Sigmoid colon (tissue), 7 donors: Measurements from ENCODE around the gene GYG2. TPM values are rescaled to one million over a fixed set of nuclear protein-coding genes. Genes with fewer than 3 reads are reported as not detected.
A peak's percentile ranks its signal among the peaks of the same experiment; 100 is the strongest.
"Not testable (repeated sequence)": the region's sequence is repeated elsewhere in the genome, so short reads cannot be mapped to it uniquely, and the experiment has no call there.

ENCODE experiments used
- DNase-seq: peaks from one replicate; pipeline ENCODE4 v3.0.0-alpha.2; 2019
- H3K27ac ChIP-seq, 4 donors: fragments of 200-600 bp; sonication (generic); one replicate each; pipeline ENCODE4 v1.5.1; 2016 to 2019; ENCODE audit warnings: mild to moderate bottlenecking in 1 of 4
- H3K27me3 ChIP-seq, 3 donors: fragments of 200-600 bp; sonication (generic); one replicate each; pipeline ENCODE4 v1.5.1; 2019; ENCODE audit warnings: mild to moderate bottlenecking in 1 of 3
- H3K36me3 ChIP-seq, 4 donors: fragments of 200-600 bp; sonication (generic); one replicate each; pipeline ENCODE4 v1.5.1; 2016 to 2019
- H3K4me1 ChIP-seq, 4 donors: fragments of 200-600 bp; sonication (generic); one replicate each; pipeline ENCODE4 v1.5.1; 2017 to 2019
- H3K4me3 ChIP-seq, 4 donors: fragments of 200-600 bp; sonication (generic); one replicate each; pipeline ENCODE4 v1.5.1; 2017 to 2019; ENCODE audit warnings: mild to moderate bottlenecking in 2 of 4, moderate library complexity in 1 of 4
- H3K9me3 ChIP-seq, 4 donors: fragments of 200-600 bp in 3 of 4; sonication (generic) in 3 of 4; one replicate each; pipeline versions ENCODE4 v1.5.1 to v1.6.1; 2013 to 2019
- CTCF ChIP-seq, 4 experiments: fragments of 450-650 bp in 3 of 4; fragments of 200-600 bp in 1 of 4; IDR thresholded peaks; one replicate each; pipeline ENCODE4 v1.5.1; 2016 to 2019; ENCODE audit warnings: antibody characterized with exemption in 4 of 4, mild to moderate bottlenecking in 3 of 4, moderate library complexity in 2 of 4
- EP300 ChIP-seq, 4 donors: sonication (generic); formaldehyde crosslinking; IDR thresholded peaks; one replicate each; pipeline ENCODE4 v1.6.1; 2017; ENCODE audit warnings: antibody characterized with exemption in 4 of 4
- POLR2A ChIP-seq, 2 donors: fragments of 450-650 bp; IDR thresholded peaks; one replicate each; pipeline ENCODE4 v1.6.1; 2016; ENCODE audit warnings: antibody characterized with exemption in 2 of 2, mild to moderate bottlenecking in 2 of 2, moderate library complexity in 2 of 2
- POLR2AphosphoS5 ChIP-seq, 4 donors: sonication (generic); formaldehyde crosslinking; IDR thresholded peaks; one replicate each; pipeline ENCODE4 v1.6.1; 2017; ENCODE audit warnings: antibody characterized with exemption in 4 of 4
- WGBS, 2 donors: extraction: QIAGEN DNeasy Blood & Tissue Kit; methylation state at CpG; one replicate each; pipeline ENCODE4 v1.1.7; 2013; 5-methylcytosine and 5-hydroxymethylcytosine counted together
- intact Hi-C: fragments of 100-400 bp; cut with DNase I; formaldehyde crosslinking; loops from one replicate; pipeline ENCODE4 v1.15.1; 2023
- polyA plus RNA-seq, 3 donors: library from polyadenylated mRNA; stranded (reverse); fragments of 200-250 nt; gene quantifications; one replicate each; pipeline ENCODE4 v1.2.3, GENCODE V29; 2013
- total RNA-seq, 4 donors: library from RNA; depleted of rRNA; stranded (reverse); fragments of >200 nt; gene quantifications; one replicate each; pipeline ENCODE4 v1.1.0, GENCODE V29; 2016
- donor health status: healthy with polysubstance abuse.
- donor health status: Bipolar disorder and iron deficiency.
- donor health status: healthy.

Gene GYG2
- 1 to 10 TPM; 1.6 to 5.0 (median 3.4) TPM for total RNA-seq
- 1 to 10 TPM; 3.2 to 6.0 (median 5.4) TPM for polyA plus RNA-seq

GRCh38 chrX:2828344-2828958 lies at the start of gene GYG2:
GYG2 (plus strand) TSS chrX:2828930; CDS start chrX:2830189, 1,259 bp downstream.
- Histone ChIP-seq H3K4me1 (peaks cover 0 to 15% (median 3%) of the 10 kb centered on the region in 4 donors), H3K36me3 (no peaks in the 10 kb centered on the region), H3K27ac (no peak within 1 kb of the TSS), H3K27me3 (peaks cover 0 to 7% (median 4%) of the 10 kb centered on the region in 3 donors), H3K4me3 (peak within 1 kb of the TSS; percentile 12 to 57 (median 47)), H3K9me3 (no peaks in the 10 kb centered on the region)
- no peak for DNase-seq
- WGBS, 2 donors, result 19 to 20% methylated on average over 56 of the region's 56 CpGs
- TF ChIP-seq POLR2A (IDR thresholded peaks at IDR 0.05) (no peak), EP300 (IDR thresholded peaks at IDR 0.05) (no peak), POLR2AphosphoS5 (IDR thresholded peaks at IDR 0.05) (no peak), CTCF (IDR thresholded peaks at IDR 0.05) (no peak)
- intact Hi-C loops, result no loop called here

GRCh38 chrX:2780472-2781225 lies 48.1 kb upstream of the GYG2 start:
- intact Hi-C loops, H3K9me3 ChIP-seq, DNase-seq, H3K27me3 ChIP-seq, H3K27ac ChIP-seq, H3K36me3 ChIP-seq, H3K4me1 ChIP-seq, H3K4me3 ChIP-seq: not testable (repeated sequence)
- WGBS, 2 donors, result 24 to 72% methylated on average over 12 of the region's 12 CpGs

GRCh38 chrX:2781226-2781571 lies 47.5 kb upstream of the GYG2 start:
- 22 to 69% methylated on average over 1 of the region's 1 CpG for WGBS, 2 donors
- no peak for DNase-seq
- intact Hi-C loops, result no loop called here
- no peaks in the 10 kb centered on the region for H3K36me3 ChIP-seq
- no peaks in the 10 kb centered on the region for H3K4me1 ChIP-seq
- no peak overlapping the region for H3K27ac ChIP-seq
- no peak overlapping the region for H3K4me3 ChIP-seq
- no peaks in the 10 kb centered on the region for H3K9me3 ChIP-seq
- H3K27me3 ChIP-seq, result no peaks in the 10 kb centered on the region
- TF ChIP-seq POLR2A (IDR thresholded peaks at IDR 0.05), result no peak
- TF ChIP-seq CTCF (IDR thresholded peaks at IDR 0.05), result no peak
- TF ChIP-seq POLR2AphosphoS5 (IDR thresholded peaks at IDR 0.05), result no peak
- TF ChIP-seq EP300 (IDR thresholded peaks at IDR 0.05), result no peak

GRCh38 chrX:2781698-2782097 lies 47.0 kb upstream of the GYG2 start:
- Histone ChIP-seq H3K4me3 (no peak overlapping the region), H3K4me1 (no peaks in the 10 kb centered on the region), H3K36me3 (no peaks in the 10 kb centered on the region), H3K9me3 (no peaks in the 10 kb centered on the region), H3K27me3 (no peaks in the 10 kb centered on the region), H3K27ac (no peak overlapping the region)
- DNase-seq, result no peak
- intact Hi-C loops, result no loop called here
- TF ChIP-seq EP300 (IDR thresholded peaks at IDR 0.05) (no peak), CTCF (IDR thresholded peaks at IDR 0.05) (no peak), POLR2AphosphoS5 (IDR thresholded peaks at IDR 0.05) (no peak), POLR2A (IDR thresholded peaks at IDR 0.05) (no peak)
- WGBS, 2 donors, result 35 to 49% methylated on average over 6 of the region's 6 CpGs

- Histone ChIP-seq H3K27ac (no peak overlapping the region), H3K4me1 (no peaks in the 10 kb centered on the region), H3K4me3 (no peak overlapping the region), H3K36me3 (no peaks in the 10 kb centered on the region), H3K27me3 (no peaks in the 10 kb centered on the region), H3K9me3 (no peaks in the 10 kb centered on the region)
- no peak for TF ChIP-seq CTCF (IDR thresholded peaks at IDR 0.05)
- TF ChIP-seq EP300 (IDR thresholded peaks at IDR 0.05), result no peak
- no peak for TF ChIP-seq POLR2A (IDR thresholded peaks at IDR 0.05)
- no peak for TF ChIP-seq POLR2AphosphoS5 (IDR thresholded peaks at IDR 0.05)
- DNase-seq, result no peak
- intact Hi-C loops, result no loop called here
- WGBS, 2 donors, result 66 to 74% methylated on average over 4 of the region's 4 CpGs
Observed at GRCh38 chrX:2782171-2782570, 46.6 kb upstream of the GYG2 start.
